Measurements from ENCODE around the gene MSANTD7. TPM values are rescaled to one million over a fixed set of nuclear protein-coding genes. Genes with fewer than 3 reads are reported as not detected.

Gene MSANTD7
- total and polyA plus RNA-seq, 2 of the 13 experiments (the other 11 are each of a cell fraction or from before 2014, with no cell fraction given) = 3.7 to 16.7 TPM

- TF ChIP-seq BCL6 (CRISPR knock-in tag; IDR thresholded peaks at IDR 0.05) (peak; percentile 53; the same call in 1 of the 2 replicates), ZBED4 (CRISPR knock-in tag; IDR thresholded peaks at IDR 0.05; ENCODE audit: borderline replicate concordance) (peak; percentile 91), GPN1 (CRISPR knock-in tag; IDR thresholded peaks at IDR 0.05; ENCODE audit: borderline replicate concordance) (no peak), SETDB1 (CRISPR knock-in tag; IDR thresholded peaks at IDR 0.05; ENCODE audit: borderline replicate concordance) (no peak), DMTF1 (CRISPR knock-in tag; IDR thresholded peaks at IDR 0.05) (no peak), CENPT (CRISPR knock-in tag; IDR thresholded peaks at IDR 0.05; ENCODE audit: low read depth) (no peak), ATRX (CRISPR knock-in tag; IDR thresholded peaks at IDR 0.05; ENCODE audit: borderline replicate concordance) (no peak), ZMYM3 (CRISPR knock-in tag; IDR thresholded peaks at IDR 0.05) (no peak), STAT5B (CRISPR knock-in tag; IDR thresholded peaks at IDR 0.05) (0 out of 2 replicates have a peak, but pooled peaks have one; percentile 50), ZNF672 (CRISPR knock-in tag; IDR thresholded peaks at IDR 0.05) (no peak), NAIF1 (CRISPR knock-in tag; IDR thresholded peaks at IDR 0.05; ENCODE audit: borderline replicate concordance) (no peak), PREB (CRISPR knock-in tag; IDR thresholded peaks at IDR 0.05) (no peak), HBP1 (CRISPR knock-in tag; IDR thresholded peaks at IDR 0.05; ENCODE audit: low read depth) (peak; percentile 76; the same call in 1 of the 2 replicates)
Measured at GRCh38 chr10:14878266-14879123, 40.4 kb downstream of the MSANTD7 start, which contains the start of gene SUV39H2 (continued).
